Measurements from ENCODE around the gene KLHL7.

DNA sequence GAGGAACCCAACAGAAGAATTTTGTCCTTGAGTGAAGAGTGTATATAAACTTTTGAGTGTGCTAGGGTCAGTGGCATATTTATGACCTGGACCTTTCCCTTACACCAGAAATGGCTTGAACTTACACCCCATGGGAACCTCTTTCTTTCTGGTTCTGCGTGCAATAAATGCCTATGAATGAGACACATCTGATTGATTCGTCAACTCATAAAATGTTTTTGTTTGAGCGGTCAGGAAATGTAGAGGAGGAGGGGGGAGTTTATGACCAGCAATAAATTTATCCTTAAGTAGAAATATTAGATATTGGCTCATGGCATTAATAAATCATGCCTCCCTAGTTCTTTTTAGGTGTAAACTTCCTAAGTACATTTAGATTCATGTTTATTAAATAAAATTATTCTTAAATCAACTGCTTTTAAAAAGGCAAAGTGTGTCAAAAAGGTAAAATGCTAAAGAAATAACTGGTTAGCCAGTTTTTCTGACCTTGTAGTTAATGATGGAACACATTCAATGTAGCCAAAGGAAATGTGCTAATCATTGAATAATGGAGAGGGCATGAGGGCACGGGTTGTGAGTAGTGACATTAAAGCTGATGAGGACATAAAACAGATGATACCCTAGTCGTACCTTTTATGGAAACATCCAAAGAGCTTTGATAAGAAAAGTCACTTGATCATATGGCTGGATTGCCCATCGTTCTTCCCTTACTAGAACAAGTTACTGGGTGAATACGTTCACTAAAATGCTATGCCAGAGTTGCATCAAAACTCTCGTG is 62.7 kb downstream of the KLHL7 start:
- TF ChIP-seq CTCF (IDR thresholded peaks at IDR 0.05) (no peak), EP300 (IDR thresholded peaks at IDR 0.05) (no peak), POLR2AphosphoS5 (IDR thresholded peaks at IDR 0.05) (no peak)

Measured in suprapubic skin (tissue), 4 donors.